Mesenchymal stem cell (in vitro differentiated cells and primary cell): Measurements from ENCODE around the gene BRCA1.

Source experiments
- DNase-seq: peaks from one replicate; pipeline ENCODE4 v3.0.0-alpha.2; 2013
- H2AFZ ChIP-seq: one replicate; pipeline ENCODE4 v1.6.1; 2013; ENCODE audit warnings: low read depth, mild to moderate bottlenecking, control low read depth, inconsistent platforms, low read length, moderate library complexity
- H2AK5ac ChIP-seq: 2 replicates; pipeline ENCODE4 v1.6.1; 2013; ENCODE audit warnings: low read length, moderate library complexity, mild to moderate bottlenecking, inconsistent platforms; ENCODE audit not compliant: severe bottlenecking
- H2BK120ac ChIP-seq: one replicate; pipeline ENCODE4 v1.6.1; 2013; ENCODE audit warnings: low read depth, mild to moderate bottlenecking, inconsistent platforms, low read length, moderate library complexity
- H2BK12ac ChIP-seq, 2 experiments: one replicate each; pipeline ENCODE4 v1.6.1; 2013; ENCODE audit warnings: inconsistent platforms in 2 of 2, low read length in 2 of 2, mild to moderate bottlenecking in 2 of 2, moderate library complexity in 2 of 2, control low read depth in 1 of 2
- H2BK15ac ChIP-seq: one replicate; pipeline ENCODE4 v1.6.1; 2013; ENCODE audit warnings: mild to moderate bottlenecking, low read depth, inconsistent platforms; ENCODE audit not compliant: poor library complexity, severe bottlenecking
- H2BK5ac ChIP-seq: 2 replicates; pipeline ENCODE4 v1.6.1; 2013; ENCODE audit warnings: low read depth, mild to moderate bottlenecking, low read length, control low read depth, inconsistent platforms; ENCODE audit not compliant: poor library complexity, severe bottlenecking
- H3K14ac ChIP-seq, 2 experiments: one replicate each; pipeline ENCODE4 v1.6.1; 2013; ENCODE audit warnings: inconsistent platforms in 2 of 2, low read length in 2 of 2, control low read depth in 1 of 2, mild to moderate bottlenecking in 1 of 2, moderate library complexity in 1 of 2
- H3K18ac ChIP-seq, 2 experiments: one replicate each; pipeline ENCODE4 v1.6.1; 2013; ENCODE audit warnings: inconsistent platforms in 2 of 2, low read length in 2 of 2, control low read depth in 1 of 2, low read depth in 1 of 2, mild to moderate bottlenecking in 1 of 2
- H3K23ac ChIP-seq, 2 experiments: one replicate each; pipeline ENCODE4 v1.6.1; 2013; ENCODE audit warnings: inconsistent platforms in 2 of 2, low read length in 2 of 2, mild to moderate bottlenecking in 2 of 2, moderate library complexity in 2 of 2, control low read depth in 1 of 2
- H3K27ac ChIP-seq: 2 replicates; pipeline ENCODE4 v1.5.1; 2013; ENCODE audit warnings: mild to moderate bottlenecking, moderate library complexity, low read length, control low read depth, inconsistent platforms; ENCODE audit not compliant: poor library complexity, severe bottlenecking
- H3K27me3 ChIP-seq, 2 experiments: 2 replicates each; pipeline versions ENCODE4 v1.6.1 to v1.7.0; 2013; ENCODE audit warnings: low read length in 2 of 2, mild to moderate bottlenecking in 2 of 2, moderate library complexity in 2 of 2, control low read depth in 1 of 2, inconsistent platforms in 1 of 2; ENCODE audit not compliant: control insufficient read depth in 1 of 2, insufficient read depth in 1 of 2
- H3K36me3 ChIP-seq, 2 experiments: 2 replicates each; pipeline versions ENCODE4 v1.6.1 to v1.7.0; 2013; ENCODE audit warnings: low read length in 2 of 2, control low read depth in 1 of 2, inconsistent platforms in 1 of 2, low read depth in 1 of 2, mild to moderate bottlenecking in 1 of 2; ENCODE audit not compliant: insufficient read depth in 2 of 2, control insufficient read depth in 1 of 2
- H3K4ac ChIP-seq, 2 experiments: one replicate each; pipeline ENCODE4 v1.6.1; 2013; ENCODE audit warnings: inconsistent platforms in 2 of 2, low read length in 2 of 2, mild to moderate bottlenecking in 2 of 2, moderate library complexity in 2 of 2, control low read depth in 1 of 2, low read depth in 1 of 2
- H3K4me1 ChIP-seq: 2 replicates; pipeline ENCODE4 v1.6.1; 2013; ENCODE audit warnings: low read depth, low read length, control low read depth; ENCODE audit not compliant: control insufficient read depth, insufficient read depth
- H3K4me2 ChIP-seq: 2 replicates; pipeline ENCODE4 v1.6.1; 2013; ENCODE audit warnings: low read length, mild to moderate bottlenecking, inconsistent platforms; ENCODE audit not compliant: poor library complexity, severe bottlenecking
- H3K4me3 ChIP-seq, 2 experiments: 2 replicates each; pipeline versions ENCODE4 v1.5.1 to v1.7.0; 2013; ENCODE audit warnings: low read length in 2 of 2, mild to moderate bottlenecking in 2 of 2, control low read depth in 1 of 2, low read depth in 1 of 2; ENCODE audit not compliant: insufficient read depth in 1 of 2
- H3K79me1 ChIP-seq: replicated peaks from 2 replicates; pipeline ENCODE4 v1.6.1; 2013; ENCODE audit warnings: mild to moderate bottlenecking, control low read depth, low read length, inconsistent platforms; ENCODE audit not compliant: poor library complexity, severe bottlenecking
- H3K9ac ChIP-seq: 2 replicates; pipeline ENCODE4 v1.7.0; 2013; ENCODE audit warnings: mild to moderate bottlenecking, low read length, moderate library complexity
- H3K9me3 ChIP-seq: 2 replicates; pipeline ENCODE4 v1.7.0; 2013; ENCODE audit warnings: mild to moderate bottlenecking, low read length; ENCODE audit not compliant: control insufficient read depth
- H4K8ac ChIP-seq: one replicate; pipeline ENCODE4 v1.6.1; 2013; ENCODE audit warnings: inconsistent platforms, mild to moderate bottlenecking, low read length, moderate library complexity
- H4K91ac ChIP-seq: one replicate; pipeline ENCODE4 v1.6.1; 2013; ENCODE audit warnings: mild to moderate bottlenecking, low read length, inconsistent platforms
- WGBS: methylation state at CpG from one replicate; pipeline ENCODE4 v1.1.7; 2013; ENCODE audit warnings: mixed read lengths; 5-methylcytosine and 5-hydroxymethylcytosine counted together

The BRCA1 gene

DNA sequence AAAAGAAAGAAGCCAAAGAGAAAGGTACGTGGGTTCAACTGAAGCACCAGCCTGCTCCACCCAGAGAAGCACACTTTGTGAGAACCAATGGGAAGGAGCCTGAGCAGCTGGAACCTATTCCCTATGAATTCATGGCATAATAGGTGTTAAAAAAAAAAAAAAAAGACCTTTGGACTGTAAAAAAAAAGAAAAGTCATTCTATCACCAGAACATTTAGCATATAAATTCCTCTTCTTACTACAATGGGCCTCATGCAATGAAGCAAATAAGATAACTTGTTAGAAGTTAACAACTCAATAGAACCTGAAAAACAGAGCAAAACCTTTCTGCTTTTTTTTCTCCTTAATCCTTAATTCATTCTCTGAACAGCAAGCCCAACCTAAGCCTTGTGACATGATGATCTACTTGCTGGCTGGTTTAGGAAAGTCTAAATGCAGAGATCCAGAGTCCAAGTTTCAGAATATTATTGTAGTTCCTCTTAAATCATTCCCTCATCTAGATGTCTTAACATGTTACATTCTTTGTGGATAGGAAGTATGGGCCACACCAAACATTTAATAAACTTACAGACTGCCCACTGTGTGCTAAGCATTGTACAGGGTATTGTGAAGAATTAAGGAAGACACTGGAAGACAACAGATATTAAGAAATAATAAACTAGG lies 45.4 kb downstream of the BRCA1 start:
- H3K4me1 ChIP-seq, result no peaks in the 10 kb centered on the region
- H2AK5ac ChIP-seq, result no peak overlapping the region
- WGBS, result 100% methylated on average over 1 of the region's 1 CpG
- no peaks in the 10 kb centered on the region for H3K79me1 ChIP-seq
- H3K4ac ChIP-seq, result no peak overlapping the region
- no peaks in the 10 kb centered on the region for H3K27me3 ChIP-seq
- no peak overlapping the region for H3K14ac ChIP-seq
- H2BK15ac ChIP-seq, result no peak overlapping the region
- H4K91ac ChIP-seq, result no peak overlapping the region
- no peaks in the 10 kb centered on the region for H3K9me3 ChIP-seq
- H3K4me3 ChIP-seq, result no peak overlapping the region
- DNase-seq, result no peak
- no peak overlapping the region for H3K9ac ChIP-seq
- H3K36me3 ChIP-seq, result peaks cover 0 to 10% of the 10 kb centered on the region in 2 experiments
- no peak overlapping the region for H2BK12ac ChIP-seq
- H3K18ac ChIP-seq, result no peak overlapping the region
- H3K4me2 ChIP-seq, result no peak overlapping the region
- H2AFZ ChIP-seq, result no peak overlapping the region
- no peak overlapping the region for H3K23ac ChIP-seq
- no peak overlapping the region for H3K27ac ChIP-seq
- H4K8ac ChIP-seq, result no peak overlapping the region
- H2BK120ac ChIP-seq, result no peak overlapping the region
- no peak overlapping the region for H2BK5ac ChIP-seq

DNA sequence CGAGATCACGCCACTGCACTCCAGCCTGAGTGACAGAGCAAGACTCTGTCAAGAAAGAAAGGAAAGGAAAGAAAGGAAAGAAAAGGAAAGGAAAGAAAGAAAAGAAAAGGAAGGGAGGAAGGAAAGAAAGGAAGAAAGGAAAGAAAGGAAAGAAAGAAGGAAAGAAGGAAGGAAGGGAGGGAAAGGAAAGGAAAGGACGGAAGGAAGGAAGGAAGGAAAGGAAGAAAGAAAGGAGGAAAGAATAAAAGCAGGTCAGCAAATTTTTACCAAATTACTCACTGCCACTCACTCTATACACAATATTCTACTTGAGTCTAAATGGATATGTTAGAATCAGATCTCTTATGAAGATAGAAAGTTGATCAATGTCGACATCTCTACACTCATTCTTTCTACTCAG lies 50.3 kb downstream of the BRCA1 start:
- no peak overlapping the region for H4K8ac ChIP-seq
- H3K4ac ChIP-seq, result no peak overlapping the region
- H3K4me1 ChIP-seq, result no peaks in the 10 kb centered on the region
- H3K27me3 ChIP-seq, result no peaks in the 10 kb centered on the region
- H3K9ac ChIP-seq, result no peak overlapping the region
- H3K4me3 ChIP-seq, result no peak overlapping the region
- no peak overlapping the region for H2BK12ac ChIP-seq
- H3K36me3 ChIP-seq, result no peaks in the 10 kb centered on the region
- H3K14ac ChIP-seq, result no peak overlapping the region
- H4K91ac ChIP-seq, result no peak overlapping the region
- no peak overlapping the region for H3K4me2 ChIP-seq
- H3K27ac ChIP-seq, result no peak overlapping the region
- H3K18ac ChIP-seq, result no peak overlapping the region
- WGBS, result 98% methylated on average over 4 of the region's 4 CpGs
- no peak overlapping the region for H2AK5ac ChIP-seq
- no peak overlapping the region for H2BK15ac ChIP-seq
- H2BK120ac ChIP-seq, result no peak overlapping the region
- H2BK5ac ChIP-seq, result no peak overlapping the region
- no peaks in the 10 kb centered on the region for H3K9me3 ChIP-seq
- no peak overlapping the region for H3K23ac ChIP-seq
- H3K79me1 ChIP-seq, result no peaks in the 10 kb centered on the region
- no peak for DNase-seq
- no peak overlapping the region for H2AFZ ChIP-seq

DNA sequence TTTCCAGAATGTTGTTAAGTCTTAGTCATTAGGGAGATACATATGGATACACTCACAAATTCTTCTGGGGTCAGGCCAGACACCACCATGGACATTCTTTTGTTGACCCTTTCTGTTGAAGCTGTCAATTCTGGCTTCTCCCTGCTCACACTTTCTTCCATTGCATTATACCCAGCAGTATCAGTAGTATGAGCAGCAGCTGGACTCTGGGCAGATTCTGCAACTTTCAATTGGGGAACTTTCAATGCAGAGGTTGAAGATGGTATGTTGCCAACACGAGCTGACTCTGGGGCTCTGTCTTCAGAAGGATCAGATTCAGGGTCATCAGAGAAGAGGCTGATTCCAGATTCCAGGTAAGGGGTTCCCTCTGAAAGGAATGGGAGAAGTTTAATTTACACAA lies 54.3 kb downstream of the BRCA1 start:
- WGBS, result 92% methylated on average over 1 of the region's 1 CpG
- Histone ChIP-seq H2BK15ac (no peak overlapping the region), H3K9me3 (no peaks in the 10 kb centered on the region), H3K4ac (no peak overlapping the region), H4K8ac (no peak overlapping the region), H3K4me1 (no peaks in the 10 kb centered on the region), H3K18ac (no peak overlapping the region), H3K27me3 (no peaks in the 10 kb centered on the region), H2BK12ac (no peak overlapping the region), H3K9ac (no peak overlapping the region), H3K27ac (no peak overlapping the region), H2BK5ac (no peak overlapping the region), H2AK5ac (no peak overlapping the region), H3K36me3 (no peaks in the 10 kb centered on the region), H3K14ac (no peak overlapping the region), H3K79me1 (no peaks in the 10 kb centered on the region), H2AFZ (no peak overlapping the region), H3K4me3 (no peak overlapping the region), H3K23ac (no peak overlapping the region), H3K4me2 (no peak overlapping the region), H4K91ac (no peak overlapping the region), H2BK120ac (no peak overlapping the region)
- DNase-seq, result no peak

DNA sequence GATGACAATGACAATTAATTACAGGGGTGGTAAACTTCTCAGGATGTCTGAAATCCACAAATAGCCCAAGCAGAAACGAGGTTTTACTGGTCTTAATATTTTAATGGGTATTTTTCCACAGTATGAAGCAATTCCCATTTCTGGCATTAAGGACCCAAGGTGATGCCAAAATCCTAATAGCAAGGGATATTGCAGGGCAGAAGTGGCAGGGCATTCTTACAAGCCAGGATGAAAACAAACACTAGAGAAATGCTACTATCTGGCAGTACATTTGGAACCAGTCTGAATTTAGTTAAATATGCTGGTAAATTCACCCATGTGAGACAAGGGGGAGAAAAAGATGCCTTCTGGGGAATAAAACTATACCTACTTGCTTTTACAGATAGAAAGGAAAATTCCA lies 54.9 kb downstream of the BRCA1 start:
- H3K23ac ChIP-seq, result no peak overlapping the region
- H3K4me3 ChIP-seq, result no peak overlapping the region
- H2AK5ac ChIP-seq, result no peak overlapping the region
- no peak for DNase-seq
- WGBS, result 100% methylated on average over 1 of the region's 1 CpG
- H2BK120ac ChIP-seq, result no peak overlapping the region
- no peaks in the 10 kb centered on the region for H3K27me3 ChIP-seq
- H4K8ac ChIP-seq, result no peak overlapping the region
- H3K4ac ChIP-seq, result no peak overlapping the region
- H2BK5ac ChIP-seq, result no peak overlapping the region
- no peaks in the 10 kb centered on the region for H3K36me3 ChIP-seq
- H3K18ac ChIP-seq, result no peak overlapping the region
- no peak overlapping the region for H3K27ac ChIP-seq
- no peak overlapping the region for H3K4me2 ChIP-seq
- no peaks in the 10 kb centered on the region for H3K4me1 ChIP-seq
- no peak overlapping the region for H2BK12ac ChIP-seq
- no peak overlapping the region for H4K91ac ChIP-seq
- no peak overlapping the region for H2AFZ ChIP-seq
- no peaks in the 10 kb centered on the region for H3K9me3 ChIP-seq
- H2BK15ac ChIP-seq, result no peak overlapping the region
- H3K79me1 ChIP-seq, result no peaks in the 10 kb centered on the region
- H3K14ac ChIP-seq, result no peak overlapping the region
- H3K9ac ChIP-seq, result no peak overlapping the region
